ENCODE results near the gene SLC7A7.

SLC7A7 gene

DNA sequence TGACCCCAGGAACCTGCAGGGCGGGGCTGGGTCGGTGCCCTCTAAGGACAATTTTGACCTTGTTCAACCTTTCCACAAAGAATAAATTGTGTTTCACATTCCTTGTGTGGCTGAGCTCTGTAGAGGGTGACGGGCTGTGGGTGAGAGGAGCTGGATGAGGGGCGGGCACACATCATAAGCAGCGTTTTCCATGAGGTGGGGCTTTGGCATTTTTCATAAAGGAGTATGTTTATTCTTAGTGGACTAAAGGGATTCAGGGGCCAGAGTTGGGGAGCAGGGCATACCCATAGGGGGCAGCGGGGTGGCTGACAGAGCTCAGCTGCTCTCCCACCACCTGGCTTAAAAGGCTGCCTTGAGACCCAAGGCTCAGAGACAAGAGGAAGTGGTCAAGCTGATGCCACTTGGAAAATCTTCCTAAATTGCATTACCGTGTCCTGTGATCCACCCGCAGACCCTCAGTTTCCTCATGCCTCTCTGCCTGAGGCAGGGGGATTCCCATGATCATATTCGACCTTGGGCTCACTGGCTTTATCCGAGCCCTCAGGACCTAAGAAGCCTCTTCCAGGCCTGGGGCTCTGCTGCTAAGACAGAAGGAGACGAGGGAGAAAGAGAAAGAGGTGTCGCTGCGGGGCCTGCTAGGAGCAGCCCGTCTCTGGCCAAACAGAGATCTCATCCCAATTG, 32.6 kb upstream of the SLC7A7 start:
- TF ChIP-seq POLR2A (IDR thresholded peaks at IDR 0.05; ENCODE audit: low read length) (no peak), GATA1 (IDR thresholded peaks at IDR 0.05; ENCODE audit: low read depth, low read length) (no peak)
- DNase-seq: no peak

DNA sequence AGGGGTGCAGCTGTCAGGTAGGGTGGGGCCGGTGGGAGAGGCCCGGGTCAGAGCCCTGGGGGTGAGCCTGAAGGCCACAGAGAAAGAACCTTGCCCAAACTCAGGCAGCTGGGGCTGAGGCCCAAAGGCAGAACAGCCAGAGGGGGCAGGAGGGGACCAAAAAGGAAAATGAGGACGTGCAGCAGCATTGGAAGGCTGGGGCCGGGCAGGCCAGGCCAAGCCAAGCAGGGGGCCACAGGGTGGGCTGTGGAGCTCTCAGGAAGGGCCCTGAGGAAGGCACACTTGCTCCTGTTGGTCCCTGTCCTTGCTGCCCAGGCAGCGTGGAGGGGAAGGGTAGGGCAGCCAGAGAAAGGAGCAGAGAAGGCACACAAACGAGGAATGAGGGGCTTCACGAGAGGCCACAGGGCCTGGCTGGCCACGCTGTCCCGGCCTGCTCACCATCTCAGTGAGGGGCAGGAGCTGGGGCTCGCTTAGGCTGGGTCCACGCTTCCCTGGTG, 31.6 kb upstream of the SLC7A7 start:
- no peak for TF ChIP-seq GATA1 (IDR thresholded peaks at IDR 0.05; ENCODE audit: low read depth, low read length)
- no peak for TF ChIP-seq POLR2A (IDR thresholded peaks at IDR 0.05; ENCODE audit: low read length)
- no peak for DNase-seq

- no peak for DNase-seq
- TF ChIP-seq POLR2A (IDR thresholded peaks at IDR 0.05; ENCODE audit: low read length) (no peak), GATA1 (IDR thresholded peaks at IDR 0.05; ENCODE audit: low read depth, low read length) (no peak)
Observed at GRCh38 chr14:22845821-22846625, 30.8 kb upstream of the SLC7A7 start.

DNA sequence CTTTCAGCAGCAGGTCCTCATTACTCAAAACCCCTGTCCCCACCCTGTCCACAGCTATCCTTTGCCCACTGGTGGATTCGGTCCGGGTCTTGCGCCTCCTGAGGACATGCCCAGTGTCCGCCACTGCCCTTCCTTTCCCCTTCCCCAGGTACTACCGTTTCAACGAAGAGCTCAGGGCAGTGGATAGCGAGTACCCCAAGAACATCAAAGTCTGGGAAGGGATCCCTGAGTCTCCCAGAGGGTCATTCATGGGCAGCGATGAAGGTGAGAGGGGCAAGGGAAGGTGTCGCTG, 29.8 kb upstream of the SLC7A7 start:
- TF ChIP-seq GATA1 (IDR thresholded peaks at IDR 0.05; ENCODE audit: low read depth, low read length): no peak
- TF ChIP-seq POLR2A (IDR thresholded peaks at IDR 0.05; ENCODE audit: low read length): no peak
- DNase-seq: no peak

DNA sequence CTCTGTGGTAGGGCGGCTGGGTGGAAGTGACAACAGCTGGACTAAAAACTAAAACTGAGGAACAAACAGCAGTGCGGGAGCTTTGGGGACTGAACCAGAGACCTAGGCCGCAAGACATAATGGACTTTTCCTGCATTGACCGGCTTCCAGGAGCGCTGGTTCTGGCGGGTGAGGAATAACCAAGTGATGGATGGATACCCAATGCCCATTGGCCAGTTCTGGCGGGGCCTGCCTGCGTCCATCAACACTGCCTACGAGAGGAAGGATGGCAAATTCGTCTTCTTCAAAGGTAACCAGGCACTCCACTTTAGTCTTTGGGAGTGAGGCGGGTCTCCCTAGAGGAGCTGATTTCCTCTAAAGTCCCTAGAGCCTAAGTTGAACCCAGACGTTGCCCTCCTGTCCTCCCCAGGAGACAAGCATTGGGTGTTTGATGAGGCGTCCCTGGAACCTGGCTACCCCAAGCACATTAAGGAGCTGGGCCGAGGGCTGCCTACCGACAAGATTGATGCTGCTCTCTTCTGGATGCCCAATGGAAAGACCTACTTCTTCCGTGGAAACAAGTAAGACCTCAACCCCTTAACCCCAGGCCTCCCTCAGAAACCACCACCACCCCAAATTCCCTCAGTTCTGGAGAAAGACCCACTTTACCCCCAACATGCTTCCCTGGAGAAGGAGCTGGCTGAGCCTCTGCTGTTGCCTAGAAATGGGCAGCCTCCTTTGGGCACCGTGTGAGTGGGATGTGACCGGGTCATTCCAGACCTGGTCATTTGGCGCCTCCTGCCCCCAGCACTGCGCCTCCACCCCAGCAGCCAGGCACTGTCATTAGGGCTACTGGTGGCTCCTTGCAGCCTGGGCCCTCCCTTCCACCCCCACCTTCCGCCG, 29.2 kb upstream of the SLC7A7 start:
- TF ChIP-seq GATA1 (IDR thresholded peaks at IDR 0.05; ENCODE audit: low read depth, low read length): no peak
- TF ChIP-seq POLR2A (IDR thresholded peaks at IDR 0.05; ENCODE audit: low read length): no peak

GRCh38 chr14:22843123-22843925, 28.1 kb upstream of the SLC7A7 start:
- TF ChIP-seq POLR2A (IDR thresholded peaks at IDR 0.05; ENCODE audit: low read length): no peak
- TF ChIP-seq GATA1 (IDR thresholded peaks at IDR 0.05; ENCODE audit: low read depth, low read length): no peak
- DNase-seq: no peak

More for the DNA sequence above, 29.2 kb upstream of the SLC7A7 start:
- no peak for DNase-seq

DNA sequence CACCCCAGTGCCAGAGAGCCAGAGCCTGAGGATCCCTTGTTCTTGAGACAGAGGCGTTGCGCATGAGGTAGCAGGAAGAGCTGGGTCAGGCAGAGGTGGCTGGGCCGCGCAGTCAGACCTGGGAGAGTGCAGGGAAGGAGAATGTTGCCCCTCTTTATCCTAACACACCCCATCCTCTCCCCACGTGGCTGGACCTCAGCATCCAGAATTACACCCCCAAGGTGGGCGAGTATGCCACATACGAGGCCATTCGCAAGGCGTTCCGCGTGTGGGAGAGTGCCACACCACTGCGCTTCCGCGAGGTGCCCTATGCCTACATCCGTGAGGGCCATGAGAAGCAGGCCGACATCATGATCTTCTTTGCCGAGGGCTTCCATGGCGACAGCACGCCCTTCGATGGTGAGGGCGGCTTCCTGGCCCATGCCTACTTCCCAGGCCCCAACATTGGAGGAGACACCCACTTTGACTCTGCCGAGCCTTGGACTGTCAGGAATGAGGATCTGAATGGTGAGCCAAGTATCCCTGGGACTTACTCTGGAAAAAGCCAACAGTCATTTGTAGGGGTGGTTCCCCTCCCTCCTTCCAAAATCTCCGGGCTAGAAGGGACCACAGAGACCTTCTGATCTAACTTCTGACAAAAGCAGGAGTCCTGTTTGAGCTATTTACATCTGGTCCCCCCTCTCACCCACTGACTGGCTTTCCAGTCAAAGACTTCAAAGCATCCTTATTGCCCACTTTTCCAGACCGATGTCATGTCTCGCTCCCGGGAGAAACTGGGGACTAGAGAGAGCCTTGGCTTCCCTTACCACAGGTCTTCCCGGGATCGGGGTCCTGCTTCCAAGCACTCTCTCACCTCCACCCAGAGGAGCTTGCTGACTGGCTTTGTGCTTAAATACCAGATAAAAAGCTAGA, 27.2 kb upstream of the SLC7A7 start:
- no peak for DNase-seq
- TF ChIP-seq POLR2A (IDR thresholded peaks at IDR 0.05; ENCODE audit: low read length): no peak
- TF ChIP-seq GATA1 (IDR thresholded peaks at IDR 0.05; ENCODE audit: low read depth, low read length): no peak

DNA sequence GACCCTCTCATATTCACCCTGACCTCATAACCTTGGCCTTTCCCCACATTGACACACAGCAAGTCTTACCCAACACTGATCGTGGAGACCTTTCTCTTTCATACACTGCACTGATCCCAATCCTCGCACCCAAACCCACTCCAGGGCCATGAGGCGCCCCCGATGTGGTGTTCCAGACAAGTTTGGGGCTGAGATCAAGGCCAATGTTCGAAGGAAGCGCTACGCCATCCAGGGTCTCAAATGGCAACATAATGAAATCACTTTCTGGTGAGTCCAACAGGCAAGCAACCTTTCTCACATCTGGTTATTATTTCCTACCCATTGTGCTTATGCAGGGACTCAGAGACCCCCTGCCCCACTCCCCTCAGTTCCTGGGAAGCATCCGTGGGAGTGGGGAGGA, 26.5 kb upstream of the SLC7A7 start:
- no peak for DNase-seq
- TF ChIP-seq POLR2A (IDR thresholded peaks at IDR 0.05; ENCODE audit: low read length): no peak
- TF ChIP-seq GATA1 (IDR thresholded peaks at IDR 0.05; ENCODE audit: low read depth, low read length): no peak

DNA sequence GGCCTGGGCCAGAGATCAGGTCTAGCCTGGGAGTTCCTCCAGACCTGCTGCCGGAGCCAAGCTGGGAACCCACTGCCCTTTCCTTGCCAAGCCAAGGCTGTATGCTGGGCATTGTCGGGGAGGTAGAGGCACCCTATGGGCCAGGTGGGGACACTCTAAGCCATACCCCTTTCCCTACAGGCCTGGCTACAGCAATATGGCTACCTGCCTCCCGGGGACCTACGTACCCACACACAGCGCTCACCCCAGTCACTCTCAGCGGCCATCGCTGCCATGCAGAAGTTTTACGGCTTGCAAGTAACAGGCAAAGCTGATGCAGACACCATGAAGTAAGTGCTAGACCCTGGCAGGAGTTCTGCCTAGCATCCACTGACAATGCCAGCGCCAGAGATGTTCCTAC, 26.1 kb upstream of the SLC7A7 start:
- no peak for DNase-seq

GRCh38 chr14:22839159-22839779, 24.0 kb upstream of the SLC7A7 start:
- TF ChIP-seq POLR2A (IDR thresholded peaks at IDR 0.05; ENCODE audit: low read length) (no peak), GATA1 (IDR thresholded peaks at IDR 0.05; ENCODE audit: low read depth, low read length) (no peak)
- DNase-seq: no peak

More for the DNA sequence above, 26.1 kb upstream of the SLC7A7 start:
- TF ChIP-seq POLR2A (IDR thresholded peaks at IDR 0.05; ENCODE audit: low read length) (no peak), GATA1 (IDR thresholded peaks at IDR 0.05; ENCODE audit: low read depth, low read length) (no peak)

DNA sequence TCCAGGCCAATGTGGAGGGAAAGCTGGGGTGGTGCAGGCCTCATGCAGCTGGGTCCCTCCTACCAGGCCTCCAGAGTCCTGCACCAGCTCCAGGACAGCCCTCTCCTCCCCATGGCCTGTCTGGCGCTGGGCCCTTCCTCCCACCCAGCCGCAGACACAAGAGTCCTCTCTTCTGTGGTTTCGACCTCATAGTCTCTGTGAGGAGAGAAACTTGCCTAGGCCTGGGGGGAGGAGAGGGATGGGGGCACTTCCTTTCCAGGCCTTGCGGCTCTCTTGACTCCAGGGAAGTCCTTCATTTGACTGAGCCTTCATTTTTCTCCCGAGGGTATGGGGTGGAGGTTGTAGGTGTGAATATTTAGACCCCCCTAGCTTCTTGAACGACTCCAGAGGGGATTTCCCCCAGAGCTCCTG, 23.4 kb upstream of the SLC7A7 start:
- TF ChIP-seq POLR2A (IDR thresholded peaks at IDR 0.05; ENCODE audit: low read length) (no peak), GATA1 (IDR thresholded peaks at IDR 0.05; ENCODE audit: low read depth, low read length) (no peak)
- DNase-seq: no peak
